Mammary epithelial cell (primary cell): ENCODE data around the gene TRIM37.

ENCODE experiments used
- EZH2 ChIP-seq: IDR thresholded peaks from 2 replicates; pipeline ENCODE4 v1.6.1; 2012; ENCODE audit warnings: low read length, inconsistent platforms, borderline replicate concordance
- TF ChIP-seq, protein P1 (sequence below), 2 donors: IDR thresholded peaks in 1 of 2; conservative IDR thresholded peaks in 1 of 2; 2 replicates each; pipeline ENCODE4 v1.5.1; 2011 to 2012; ENCODE audit warnings: inconsistent platforms in 2 of 2, low read length in 2 of 2, mild to moderate bottlenecking in 2 of 2, control low read depth in 1 of 2, low read depth in 1 of 2; ENCODE audit not compliant: insufficient read depth in 1 of 2; ENCODE audit errors: extremely low read depth in 1 of 2

DNA sequence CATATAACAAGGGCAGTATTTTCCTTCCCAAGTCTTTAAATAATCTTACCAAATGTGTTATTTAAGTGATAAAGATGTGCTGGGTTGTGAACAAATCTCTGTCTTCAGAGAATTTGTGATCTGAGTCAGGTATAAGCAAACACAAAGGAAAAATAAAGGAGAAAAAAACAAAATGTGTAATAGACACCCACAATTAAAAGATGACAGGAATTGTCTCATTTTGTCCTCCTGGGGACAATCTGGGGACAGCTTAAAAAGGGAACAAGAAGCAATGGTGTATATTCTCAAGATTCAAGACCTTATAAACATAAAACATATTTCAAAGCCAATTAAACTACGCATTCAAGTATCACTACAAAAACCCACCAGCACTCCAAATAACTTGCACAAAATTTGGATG, 107.2 kb downstream of the TRIM37 start:
- TF ChIP-seq, protein P1, sequence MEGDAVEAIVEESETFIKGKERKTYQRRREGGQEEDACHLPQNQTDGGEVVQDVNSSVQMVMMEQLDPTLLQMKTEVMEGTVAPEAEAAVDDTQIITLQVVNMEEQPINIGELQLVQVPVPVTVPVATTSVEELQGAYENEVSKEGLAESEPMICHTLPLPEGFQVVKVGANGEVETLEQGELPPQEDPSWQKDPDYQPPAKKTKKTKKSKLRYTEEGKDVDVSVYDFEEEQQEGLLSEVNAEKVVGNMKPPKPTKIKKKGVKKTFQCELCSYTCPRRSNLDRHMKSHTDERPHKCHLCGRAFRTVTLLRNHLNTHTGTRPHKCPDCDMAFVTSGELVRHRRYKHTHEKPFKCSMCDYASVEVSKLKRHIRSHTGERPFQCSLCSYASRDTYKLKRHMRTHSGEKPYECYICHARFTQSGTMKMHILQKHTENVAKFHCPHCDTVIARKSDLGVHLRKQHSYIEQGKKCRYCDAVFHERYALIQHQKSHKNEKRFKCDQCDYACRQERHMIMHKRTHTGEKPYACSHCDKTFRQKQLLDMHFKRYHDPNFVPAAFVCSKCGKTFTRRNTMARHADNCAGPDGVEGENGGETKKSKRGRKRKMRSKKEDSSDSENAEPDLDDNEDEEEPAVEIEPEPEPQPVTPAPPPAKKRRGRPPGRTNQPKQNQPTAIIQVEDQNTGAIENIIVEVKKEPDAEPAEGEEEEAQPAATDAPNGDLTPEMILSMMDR (conservative IDR thresholded peaks at IDR 0.05 in 1 of 2, IDR thresholded peaks at IDR 0.05 in 1 of 2; ENCODE audit: extremely low read depth in 1 of 2, insufficient read depth in 1 of 2, low read depth in 1 of 2, low read length in 2 of 2): no peak
- TF ChIP-seq EZH2: no peak
